HG03558 (cell line): ENCODE measurements around the gene XYLT2.

Experiments used
- ATAC-seq: cut with Tn5 transposase; IDR thresholded peaks from one replicate; pipeline ENCODE4 v1.9.1; 2021; ENCODE audit warnings: moderate number of reproducible peaks; ENCODE audit not compliant: unreplicated experiment; ENCODE audit errors: extremely low read depth

Gene XYLT2

DNA sequence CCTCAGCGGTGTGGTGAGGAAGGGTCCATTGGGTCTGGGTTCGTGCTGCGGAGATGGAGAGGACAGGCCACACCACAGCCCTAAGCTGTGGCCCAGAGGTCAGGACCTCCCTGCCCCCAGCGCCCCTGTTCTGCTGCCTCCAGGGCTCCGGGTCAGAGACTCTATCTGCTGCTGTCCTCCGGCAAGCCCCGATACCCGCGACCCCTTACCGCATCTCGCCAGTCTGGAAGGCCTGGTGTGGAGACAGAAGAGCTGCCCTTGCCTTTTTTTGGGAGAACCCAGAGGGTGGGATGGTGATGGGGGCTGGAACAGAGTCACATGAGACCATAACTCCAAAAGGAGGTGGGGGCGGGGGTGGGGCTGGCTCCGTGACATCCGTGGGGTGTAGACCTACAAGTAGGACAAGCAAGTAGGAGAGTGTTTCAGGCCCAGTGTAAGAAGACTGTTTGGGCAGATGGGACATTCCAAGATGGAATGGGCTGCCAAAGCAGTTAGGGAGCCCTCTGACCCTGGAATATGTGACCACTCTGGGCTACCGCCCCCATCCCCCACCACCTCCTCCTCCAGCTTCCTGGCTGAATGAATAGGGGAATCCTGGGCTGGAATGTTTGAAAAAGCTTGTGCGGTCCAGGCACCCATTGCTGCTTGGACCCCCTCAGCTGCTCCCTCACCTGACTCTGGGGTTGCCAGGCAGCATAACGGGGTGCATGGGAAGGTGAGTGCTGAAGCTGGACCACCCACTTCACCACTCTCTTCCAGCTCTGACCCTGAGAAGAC is 1.4 kb downstream of the XYLT2 start:
- ATAC-seq, result no peak

DNA sequence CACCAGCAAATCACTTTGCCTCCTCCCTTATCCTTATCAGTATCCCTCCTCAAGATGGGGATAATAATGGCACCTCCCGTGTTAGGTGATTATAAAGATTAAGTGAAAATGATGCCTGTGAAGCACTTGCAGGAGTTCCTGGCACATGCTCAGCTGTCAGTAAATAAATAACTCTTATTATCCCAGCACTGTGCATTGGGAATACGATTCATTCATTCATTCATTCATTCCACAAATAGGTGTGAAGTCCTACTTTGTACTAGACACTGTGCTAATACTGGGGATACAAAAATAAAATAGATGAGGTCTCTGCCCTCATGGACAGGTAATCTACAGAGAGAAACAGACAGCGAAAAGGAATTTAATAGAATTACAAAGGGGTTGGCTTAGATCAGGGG is 2.0 kb downstream of the XYLT2 start:
- no peak for ATAC-seq

DNA sequence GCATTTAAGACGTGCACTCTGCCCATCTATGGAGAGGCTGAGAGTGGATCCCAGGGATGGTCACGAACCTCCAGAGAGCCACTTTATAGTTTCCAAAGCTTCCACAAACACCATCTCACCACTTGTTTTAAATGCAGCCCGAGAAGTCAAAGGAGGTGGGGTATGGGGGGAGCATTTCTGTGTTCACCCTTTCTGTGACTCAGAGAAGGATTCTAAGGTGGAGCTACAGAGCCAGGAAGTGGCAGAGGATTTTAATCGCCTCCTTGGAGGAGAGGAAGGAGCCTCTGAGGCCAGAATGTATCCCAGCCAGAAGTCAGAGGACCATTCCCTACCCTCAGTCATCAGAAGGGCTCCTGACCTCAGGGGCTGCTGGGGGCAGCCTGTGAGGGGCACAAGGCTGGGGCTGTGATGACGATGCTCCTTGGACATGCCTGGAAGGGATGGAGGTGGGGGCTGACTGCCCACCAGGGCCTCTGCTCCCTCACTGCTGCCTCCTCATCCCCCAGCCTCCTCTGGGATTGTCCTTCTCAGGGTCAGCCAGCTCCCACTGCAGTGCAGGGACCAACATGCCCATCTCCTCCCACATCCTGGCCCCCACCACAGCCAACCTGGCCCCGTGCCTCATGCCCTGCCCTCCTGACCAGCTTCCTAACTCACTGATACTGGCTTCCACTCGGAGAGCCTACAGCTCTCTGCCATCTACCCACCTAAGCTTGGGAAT is 2.8 kb downstream of the XYLT2 start:
- no peak for ATAC-seq

DNA sequence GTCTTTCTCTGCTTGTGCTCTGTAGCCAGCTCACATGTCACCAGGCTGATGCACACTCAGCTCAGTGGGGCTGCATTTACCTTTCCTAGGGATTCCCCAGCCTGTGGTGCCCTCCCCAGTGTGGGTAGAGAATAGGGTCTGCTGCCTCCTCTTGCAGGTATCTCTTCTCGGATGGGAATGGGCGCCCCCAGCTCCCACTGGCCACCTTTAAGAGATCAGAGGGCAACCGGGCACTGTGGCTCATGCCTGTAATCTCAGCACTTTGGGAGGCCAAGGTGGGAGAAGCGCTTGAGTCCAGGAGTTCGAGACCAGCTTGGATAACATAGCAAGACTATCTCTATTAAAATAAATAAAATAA is 3.3 kb downstream of the XYLT2 start:
- ATAC-seq, result no peak

DNA sequence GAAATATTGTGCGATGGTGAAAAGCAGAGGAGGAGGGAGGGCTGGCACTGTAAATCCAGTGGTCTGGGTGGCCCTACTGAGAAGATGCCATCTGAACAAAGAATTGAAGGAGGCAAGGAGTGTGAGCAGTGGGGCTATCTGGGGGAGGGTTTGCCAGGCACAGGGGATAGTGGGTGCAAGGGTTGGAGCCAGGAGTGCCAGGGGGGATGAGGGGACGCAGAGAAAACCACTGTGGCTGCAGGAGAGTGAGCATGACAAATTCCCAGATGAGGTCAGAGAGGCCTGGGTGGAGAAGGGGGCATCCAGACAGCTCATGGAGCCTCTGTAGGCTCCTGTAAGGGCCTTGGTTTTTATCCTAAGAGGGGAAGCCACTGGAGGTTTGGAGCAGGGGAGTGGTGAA is 4.8 kb downstream of the XYLT2 start:
- no peak for ATAC-seq

DNA sequence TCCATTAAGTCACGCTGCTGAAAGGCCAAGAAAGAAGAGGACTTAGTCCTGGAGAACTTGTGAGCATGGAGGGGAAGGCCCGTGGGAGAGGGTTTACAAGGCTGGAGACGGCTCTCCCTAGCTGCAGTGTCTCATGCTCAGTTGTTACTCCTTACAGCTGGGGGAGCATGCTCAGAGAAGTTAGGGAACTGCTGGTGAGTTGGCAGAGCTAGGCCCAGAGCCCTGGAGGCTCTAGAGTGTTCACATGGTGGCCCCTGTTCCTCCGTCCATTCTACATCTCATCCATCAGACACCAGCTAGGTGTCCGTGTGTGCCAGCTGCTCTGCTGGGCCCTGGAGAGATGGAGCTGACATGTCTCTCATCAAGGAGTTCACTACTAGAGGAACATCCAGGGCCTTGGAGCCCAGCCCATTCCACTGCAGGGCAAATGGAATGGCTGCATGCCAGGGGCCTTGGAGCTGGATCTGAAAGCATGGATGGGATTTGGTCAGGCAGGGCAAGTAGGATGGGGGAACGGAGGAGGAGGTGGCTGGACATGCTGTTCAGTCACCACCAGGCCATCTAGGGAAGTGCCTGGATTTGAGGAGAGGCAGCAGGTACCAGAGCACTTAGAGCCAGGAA is 6.3 kb downstream of the XYLT2 start:
- ATAC-seq, result no peak

DNA sequence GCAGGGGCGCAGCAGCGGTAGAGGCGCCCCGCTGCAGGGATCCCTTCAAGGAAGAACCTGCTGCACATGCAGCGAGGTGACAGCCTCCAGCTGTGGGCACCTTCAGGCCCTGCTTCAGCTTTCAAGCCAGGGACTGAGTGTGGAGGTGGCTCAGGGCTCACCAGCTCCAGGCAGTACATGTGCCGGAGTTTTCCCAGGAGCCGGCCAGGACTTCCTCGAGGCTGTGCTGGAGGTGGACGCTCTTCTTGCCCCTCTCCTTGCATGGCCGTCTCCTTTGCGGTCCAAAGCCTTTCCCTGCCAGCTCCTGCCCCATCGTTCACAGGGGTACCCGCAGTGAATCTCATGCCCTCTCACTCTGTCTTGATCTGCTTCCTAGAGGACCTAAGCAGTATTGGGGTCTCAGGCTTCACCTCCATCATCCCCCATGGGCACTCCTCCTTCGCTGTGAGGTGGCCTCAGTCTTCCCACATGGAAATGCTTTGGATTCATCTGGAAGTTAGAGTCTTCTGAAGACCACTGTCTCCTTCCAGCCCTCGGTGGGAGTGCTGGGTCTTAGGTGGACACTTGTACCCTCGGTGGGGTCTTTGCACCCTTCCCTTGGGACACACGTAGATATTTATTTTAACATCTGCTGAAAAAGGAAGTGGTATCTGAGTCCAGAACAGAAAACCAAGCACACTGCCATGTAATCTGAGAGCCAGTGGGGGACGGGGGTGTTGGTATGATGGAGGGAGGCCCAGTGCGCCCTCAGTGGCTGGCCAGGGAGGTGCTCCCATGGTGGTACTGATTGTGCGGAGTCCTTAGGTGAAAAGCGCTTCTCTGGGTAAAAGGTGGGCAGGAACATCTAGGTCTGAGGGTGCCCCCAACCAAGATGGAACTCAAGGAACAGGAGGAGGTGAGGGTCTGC is 7.0 kb downstream of the XYLT2 start:
- no peak for ATAC-seq

DNA sequence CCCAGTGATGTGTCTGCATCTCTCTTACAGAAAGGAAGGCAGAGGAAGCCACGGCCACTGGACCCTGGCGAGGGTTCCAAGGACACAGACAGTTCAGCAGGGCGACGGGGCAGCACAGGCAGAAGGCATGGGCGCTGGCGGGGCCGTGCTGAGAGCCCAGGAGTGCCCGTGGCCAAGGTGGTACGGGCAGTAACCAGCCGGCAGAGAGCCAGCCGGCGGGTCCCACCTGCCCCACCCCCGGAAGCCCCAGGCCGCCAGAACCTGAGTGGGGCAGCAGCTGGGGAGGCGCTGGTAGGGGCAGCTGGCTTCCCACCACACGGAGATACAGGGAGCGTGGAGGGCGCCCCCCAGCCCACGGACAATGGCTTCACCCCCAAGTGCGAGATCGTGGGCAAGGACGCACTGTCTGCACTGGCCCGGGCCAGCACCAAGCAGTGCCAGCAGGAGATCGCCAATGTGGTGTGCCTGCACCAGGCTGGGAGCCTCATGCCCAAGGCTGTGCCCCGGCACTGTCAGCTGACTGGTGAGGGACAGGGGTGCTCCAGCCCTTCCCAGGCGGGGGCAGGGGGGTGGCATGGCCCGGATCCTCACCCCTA is 7.8 kb downstream of the XYLT2 start:
- ATAC-seq, result no peak

DNA sequence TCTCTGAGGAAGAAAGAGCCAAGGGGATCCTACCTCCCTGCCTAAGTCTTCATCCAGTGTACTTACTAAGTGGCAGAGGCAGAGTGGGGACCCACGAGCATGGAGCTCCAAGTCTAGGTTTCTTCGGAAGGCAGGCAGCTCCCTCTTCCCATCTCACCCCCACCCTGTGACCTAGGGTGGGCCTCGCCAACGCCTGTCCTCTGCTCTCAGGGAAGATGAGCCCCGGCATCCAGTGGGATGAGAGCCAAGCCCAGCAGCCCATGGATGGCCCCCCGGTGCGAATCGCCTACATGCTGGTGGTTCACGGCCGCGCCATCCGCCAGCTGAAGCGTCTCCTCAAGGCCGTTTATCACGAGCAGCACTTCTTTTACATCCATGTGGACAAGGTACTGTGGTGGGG is 8.3 kb downstream of the XYLT2 start:
- ATAC-seq, result no peak

DNA sequence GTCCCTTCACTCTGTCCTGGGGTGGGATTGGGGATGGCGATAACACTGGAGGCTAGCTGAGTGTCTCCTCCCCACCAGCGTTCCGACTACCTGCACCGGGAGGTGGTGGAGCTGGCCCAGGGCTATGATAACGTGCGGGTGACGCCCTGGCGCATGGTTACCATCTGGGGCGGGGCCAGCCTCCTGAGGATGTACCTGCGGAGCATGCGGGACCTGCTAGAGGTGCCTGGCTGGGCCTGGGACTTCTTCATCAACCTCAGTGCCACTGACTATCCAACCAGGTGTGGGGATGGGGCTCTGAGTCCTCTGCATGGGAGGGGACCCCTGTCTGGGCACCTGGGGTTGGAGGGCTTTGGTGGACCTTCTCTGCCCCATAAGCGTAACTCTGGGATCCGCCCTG is 8.8 kb downstream of the XYLT2 start:
- no peak for ATAC-seq

DNA sequence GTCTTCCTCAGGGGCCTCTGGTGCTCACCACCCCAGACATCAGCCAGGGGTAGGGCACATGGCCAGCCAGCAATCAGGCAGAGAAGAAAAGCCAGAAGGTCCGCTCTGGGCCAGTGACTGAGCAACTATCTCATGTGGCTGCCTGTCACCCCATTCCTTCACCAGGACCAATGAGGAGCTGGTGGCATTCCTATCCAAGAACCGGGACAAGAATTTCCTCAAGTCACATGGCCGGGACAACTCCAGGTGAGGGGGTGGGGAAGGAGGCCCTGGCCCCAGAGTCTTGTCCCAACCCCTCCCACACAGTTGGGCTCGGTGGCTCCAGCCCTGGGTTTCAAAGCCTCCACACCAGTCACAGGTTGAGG is 9.4 kb downstream of the XYLT2 start:
- ATAC-seq, result no peak

DNA sequence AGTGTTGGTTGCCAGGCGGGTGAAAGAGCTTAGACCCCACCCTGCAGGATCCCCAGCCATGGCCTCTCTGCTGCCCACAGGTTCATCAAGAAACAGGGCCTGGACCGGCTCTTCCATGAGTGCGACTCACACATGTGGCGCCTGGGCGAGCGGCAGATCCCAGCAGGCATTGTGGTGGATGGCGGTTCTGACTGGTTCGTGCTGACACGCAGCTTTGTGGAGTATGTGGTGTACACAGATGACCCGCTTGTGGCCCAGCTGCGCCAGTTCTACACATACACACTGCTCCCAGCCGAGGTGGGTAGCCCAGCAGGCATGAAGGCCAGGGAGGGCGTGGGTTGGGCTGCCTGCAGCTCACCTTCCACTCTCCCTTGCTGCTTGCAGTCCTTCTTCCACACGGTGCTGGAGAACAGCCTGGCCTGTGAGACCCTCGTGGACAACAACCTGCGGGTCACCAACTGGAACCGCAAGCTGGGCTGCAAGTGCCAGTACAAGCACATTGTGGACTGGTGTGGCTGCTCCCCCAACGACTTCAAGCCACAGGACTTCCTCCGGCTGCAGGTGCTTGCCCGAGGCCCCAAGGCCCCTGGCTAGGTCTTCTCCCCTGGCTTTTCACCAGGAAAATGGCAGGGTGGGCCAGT is 9.9 kb downstream of the XYLT2 start:
- ATAC-seq, result no peak

DNA sequence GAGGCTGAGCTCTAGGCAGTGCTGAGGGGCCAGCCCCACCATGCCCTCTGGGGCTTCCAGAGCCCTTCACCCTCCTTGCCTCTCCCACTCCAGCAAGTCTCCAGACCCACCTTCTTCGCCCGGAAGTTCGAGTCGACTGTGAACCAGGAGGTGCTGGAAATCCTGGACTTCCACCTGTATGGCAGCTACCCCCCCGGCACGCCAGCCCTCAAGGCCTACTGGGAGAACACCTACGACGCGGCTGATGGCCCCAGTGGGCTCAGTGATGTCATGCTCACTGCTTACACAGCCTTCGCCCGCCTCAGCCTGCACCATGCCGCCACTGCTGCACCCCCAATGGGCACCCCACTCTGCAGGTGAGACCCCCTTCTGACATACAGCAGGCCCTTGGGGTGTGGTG is 10.5 kb downstream of the XYLT2 start:
- ATAC-seq, result no peak

DNA sequence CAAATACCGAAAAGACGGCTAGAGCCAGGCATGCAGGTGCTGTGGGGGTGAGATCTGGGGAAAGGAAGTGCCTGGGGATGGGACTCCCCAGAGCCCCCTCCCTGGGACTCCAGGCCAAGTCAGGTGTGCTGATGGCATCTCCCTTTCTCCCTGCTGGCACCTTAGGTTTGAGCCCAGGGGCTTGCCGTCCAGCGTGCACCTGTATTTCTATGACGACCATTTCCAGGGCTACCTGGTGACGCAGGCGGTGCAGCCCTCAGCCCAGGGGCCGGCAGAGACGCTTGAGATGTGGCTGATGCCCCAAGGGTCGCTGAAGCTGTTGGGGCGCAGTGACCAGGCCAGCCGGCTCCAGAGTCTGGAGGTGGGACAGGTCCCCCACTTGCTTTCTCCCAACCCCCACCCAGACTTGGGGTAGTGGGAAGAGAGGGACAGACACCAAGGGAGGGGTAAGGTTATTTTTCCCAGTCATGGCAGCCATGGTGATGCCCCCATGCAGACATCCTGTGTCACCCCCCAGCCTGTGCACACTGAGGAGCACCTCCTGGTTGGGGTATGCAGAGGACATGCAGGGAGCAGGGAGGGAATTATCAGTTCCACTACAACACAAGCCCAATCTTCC is 11.1 kb downstream of the XYLT2 start:
- ATAC-seq, result no peak

DNA sequence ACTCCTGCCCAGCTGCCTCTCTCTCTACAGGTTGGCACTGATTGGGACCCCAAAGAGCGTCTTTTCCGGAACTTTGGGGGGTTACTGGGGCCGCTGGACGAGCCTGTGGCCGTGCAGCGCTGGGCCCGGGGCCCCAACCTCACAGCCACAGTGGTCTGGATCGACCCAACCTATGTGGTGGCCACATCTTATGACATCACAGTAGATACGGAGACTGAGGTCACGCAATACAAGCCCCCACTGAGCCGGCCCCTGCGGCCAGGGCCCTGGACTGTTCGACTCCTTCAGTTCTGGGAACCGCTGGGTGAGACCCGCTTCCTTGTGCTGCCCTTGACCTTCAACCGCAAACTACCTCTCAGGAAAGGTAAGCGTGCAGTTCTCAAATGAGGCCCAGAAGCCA is 12.3 kb downstream of the XYLT2 start:
- ATAC-seq, result no peak

DNA sequence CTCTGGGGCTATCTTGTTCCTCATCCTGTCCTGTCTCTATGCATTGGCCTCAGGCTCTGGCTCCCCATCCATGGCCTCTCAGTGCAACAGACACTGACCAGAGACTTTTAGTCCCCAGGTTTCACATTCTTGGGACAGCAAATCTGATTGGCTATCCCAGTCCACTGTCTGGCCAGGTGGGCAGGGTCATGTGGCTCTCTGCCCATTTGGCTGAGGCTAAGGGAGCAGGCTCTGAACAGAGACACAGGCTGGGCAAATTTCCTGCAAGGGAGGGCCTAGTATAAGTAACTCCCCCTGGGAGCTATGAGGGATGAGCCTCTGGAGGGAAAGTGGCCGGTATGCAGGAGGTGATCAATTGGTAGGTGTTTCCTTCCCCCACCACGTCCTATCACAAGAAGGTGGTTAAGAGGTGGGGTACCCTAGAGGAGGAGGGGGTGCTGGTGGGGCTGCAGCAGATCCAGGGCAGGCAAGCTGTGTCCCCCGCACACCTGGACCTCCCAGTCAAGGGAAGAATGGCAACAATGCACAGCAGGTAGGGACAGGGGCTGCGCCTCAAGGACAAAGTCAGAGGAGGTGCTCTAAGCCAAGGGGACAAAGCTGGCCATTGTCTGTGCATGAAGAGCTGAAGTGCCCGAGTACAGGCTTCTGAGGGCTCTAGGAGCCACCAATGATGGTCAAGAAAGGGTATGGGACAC is 13.2 kb downstream of the XYLT2 start:
- ATAC-seq, result no peak

DNA sequence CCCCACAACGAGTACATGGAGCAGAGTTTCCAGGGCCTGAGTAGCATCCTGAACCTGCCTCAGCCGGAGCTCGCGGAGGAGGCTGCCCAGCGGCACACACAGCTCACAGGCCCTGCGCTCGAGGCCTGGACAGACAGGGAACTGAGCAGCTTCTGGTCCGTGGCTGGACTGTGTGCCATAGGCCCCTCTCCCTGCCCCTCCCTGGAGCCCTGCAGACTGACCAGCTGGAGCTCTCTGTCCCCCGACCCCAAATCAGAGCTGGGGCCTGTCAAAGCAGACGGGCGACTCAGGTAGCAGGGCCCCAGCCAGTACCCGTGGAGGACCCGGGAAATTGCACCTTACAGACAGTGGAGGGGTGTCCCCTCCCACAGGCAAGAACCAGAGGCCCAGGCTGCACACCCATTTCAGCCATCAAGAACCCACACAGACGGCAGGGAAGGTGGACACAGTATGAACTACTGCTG is 14.1 kb downstream of the XYLT2 start:
- ATAC-seq, result no peak

DNA sequence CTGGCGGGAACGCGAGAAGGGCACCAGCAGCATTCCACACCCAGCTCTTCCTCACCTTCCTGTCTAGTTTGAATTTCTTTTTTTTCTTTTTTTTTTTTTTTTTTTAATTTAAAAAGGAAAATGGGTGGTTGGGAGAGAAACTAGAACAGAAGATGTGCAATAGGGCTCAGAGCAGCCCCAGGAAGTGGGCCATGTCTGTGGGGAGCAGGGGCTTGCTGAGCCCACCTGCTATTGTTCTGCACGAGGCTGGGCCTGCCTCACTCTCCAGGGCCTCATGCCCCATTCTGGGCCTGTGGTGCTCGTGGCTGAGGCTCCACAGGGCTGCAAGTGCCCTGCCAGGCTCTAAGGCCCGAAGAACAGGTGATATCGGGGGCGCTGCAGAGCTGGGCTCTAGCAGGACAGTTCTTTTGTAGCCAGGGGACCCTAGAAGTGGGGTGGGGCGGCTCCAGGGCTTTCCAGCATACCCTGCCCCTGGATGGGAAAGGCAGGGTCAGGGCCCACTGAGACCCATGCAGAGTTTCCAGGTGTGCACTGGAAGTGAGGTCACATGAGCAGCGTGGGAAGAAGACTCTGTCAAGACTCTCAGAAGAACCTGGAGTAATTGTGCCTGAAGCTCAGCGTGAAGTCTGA is 14.7 kb downstream of the XYLT2 start:
- ATAC-seq, result no peak
